Activated CD8-positive, alpha-beta memory T cell treated with anti-CD3 and anti-CD28 coated beads for 1 hour (primary cell): ENCODE data around the gene SEMA6A.

Experiments
- DNase-seq, 2 donors: peaks; one replicate each; pipeline ENCODE4 v3.0.0-alpha.2; 2020; ENCODE audit warnings: low read depth in 1 of 2; ENCODE audit errors: extremely low read depth in 1 of 2

The SEMA6A gene

GRCh38 chr5:116574367-116575325 is at the start of gene SEMA6A:
SEMA6A (minus strand) TSS chr5:116574823; CDS start chr5:116504944, 69,879 bp downstream.
- no peak for DNase-seq

- DNase-seq, result no peak
Observed at GRCh38 chr5:116622375-116623050, 47.9 kb upstream of the SEMA6A start.

- no peak for DNase-seq
Observed at GRCh38 chr5:116621599-116621998, 47.0 kb upstream of the SEMA6A start.

GRCh38 chr5:116616876-116617275 is 42.3 kb upstream of the SEMA6A start:
- no peak for DNase-seq

GRCh38 chr5:116614603-116614920 is 39.9 kb upstream of the SEMA6A start:
- no peak for DNase-seq

- DNase-seq, result no peak
Observed at GRCh38 chr5:116613445-116613844, 38.8 kb upstream of the SEMA6A start.

- no peak for DNase-seq
Observed at GRCh38 chr5:116612431-116612830, 37.8 kb upstream of the SEMA6A start.

GRCh38 chr5:116605310-116606070 is 30.9 kb upstream of the SEMA6A start:
- DNase-seq, result no peak

GRCh38 chr5:116604805-116605204 is 30.2 kb upstream of the SEMA6A start:
- no peak for DNase-seq

GRCh38 chr5:116600876-116601275 is 26.3 kb upstream of the SEMA6A start:
- DNase-seq, result no peak

GRCh38 chr5:116598911-116599310 is 24.3 kb upstream of the SEMA6A start:
- no peak for DNase-seq

- no peak for DNase-seq
Observed at GRCh38 chr5:116595498-116595897, 20.9 kb upstream of the SEMA6A start.

- DNase-seq, result no peak
Observed at GRCh38 chr5:116593340-116593739, 18.7 kb upstream of the SEMA6A start.

- DNase-seq, result no peak
Observed at GRCh38 chr5:116585227-116585626, 10.6 kb upstream of the SEMA6A start.

- no peak for DNase-seq
Observed at GRCh38 chr5:116583862-116584222, 9.2 kb upstream of the SEMA6A start.

GRCh38 chr5:116583085-116583861 is 8.7 kb upstream of the SEMA6A start:
- DNase-seq, result no peak

- no peak for DNase-seq
Observed at GRCh38 chr5:116581910-116582309, 7.3 kb upstream of the SEMA6A start.

GRCh38 chr5:116579144-116579543 is 4.5 kb upstream of the SEMA6A start:
- no peak for DNase-seq

GRCh38 chr5:116578676-116579075 is 4.1 kb upstream of the SEMA6A start:
- no peak for DNase-seq

- DNase-seq, result no peak
Observed at GRCh38 chr5:116577064-116577788, 2.6 kb upstream of the SEMA6A start.
